ENCODE results near the gene TTYH1.

- TF ChIP-seq POLR2A (IDR thresholded peaks at IDR 0.05), result no peak
- no peak for TF ChIP-seq CTCF (IDR thresholded peaks at IDR 0.05)
Measured at GRCh38 chr19:54480051-54480450, 64.8 kb downstream of the TTYH1 start.

Data from testis (tissue), 2 donors.